Mesendoderm (in vitro differentiated cells): ENCODE results near the gene RALGAPA2.

Experiments used
- DNase-seq: peaks from one replicate; pipeline ENCODE4 v3.0.0; 2013
- H2AK5ac ChIP-seq: 2 replicates; pipeline ENCODE4 v1.6.1; 2013; ENCODE audit warnings: low read length, inconsistent platforms
- H2BK120ac ChIP-seq: 2 replicates; pipeline ENCODE4 v1.6.1; 2013; ENCODE audit warnings: low read depth, mild to moderate bottlenecking, low read length, moderate library complexity, mixed read lengths
- H2BK15ac ChIP-seq: replicated peaks from 2 replicates; pipeline ENCODE4 v1.6.1; 2013; ENCODE audit warnings: low read depth, mild to moderate bottlenecking, moderate library complexity
- H2BK5ac ChIP-seq: 2 replicates; pipeline ENCODE4 v1.6.1; 2013; ENCODE audit warnings: low read length, inconsistent platforms
- H3K18ac ChIP-seq: 2 replicates; pipeline ENCODE4 v1.6.1; 2013; ENCODE audit warnings: mild to moderate bottlenecking, low read length, mixed read lengths
- H3K23ac ChIP-seq: one replicate; pipeline ENCODE4 v1.6.1; 2013; ENCODE audit warnings: low read length
- H3K27ac ChIP-seq: 2 replicates; pipeline ENCODE4 v1.5.1; 2013; ENCODE audit warnings: low read depth, mild to moderate bottlenecking, inconsistent platforms, low read length, moderate library complexity
- H3K27me3 ChIP-seq: 2 replicates; pipeline ENCODE4 v1.6.1; 2013; ENCODE audit warnings: low read length, control low read depth, mild to moderate bottlenecking, inconsistent platforms; ENCODE audit not compliant: insufficient read depth, poor library complexity
- H3K36me3 ChIP-seq: 2 replicates; pipeline ENCODE4 v1.6.1; 2013; ENCODE audit warnings: low read length, inconsistent platforms; ENCODE audit not compliant: control insufficient read depth, insufficient read depth
- H3K4ac ChIP-seq: one replicate; pipeline ENCODE4 v1.6.1; 2013; ENCODE audit warnings: low read depth, mild to moderate bottlenecking, low read length, moderate library complexity
- H3K4me1 ChIP-seq: 2 replicates; pipeline ENCODE4 v1.6.1; 2013; ENCODE audit warnings: low read depth, low read length, inconsistent platforms; ENCODE audit not compliant: control insufficient read depth
- H3K4me2 ChIP-seq: 2 replicates; pipeline ENCODE4 v1.6.1; 2013; ENCODE audit warnings: low read length
- H3K4me3 ChIP-seq: 2 replicates; pipeline ENCODE4 v1.5.1; 2013; ENCODE audit warnings: mild to moderate bottlenecking, low read length
- H3K56ac ChIP-seq: one replicate; pipeline ENCODE4 v1.6.1; 2013; ENCODE audit warnings: low read length
- H3K79me1 ChIP-seq: 2 replicates; pipeline ENCODE4 v1.6.1; 2013; ENCODE audit warnings: low read length, inconsistent platforms
- H3K79me2 ChIP-seq: 2 replicates; pipeline ENCODE4 v1.6.1; 2013; ENCODE audit warnings: mild to moderate bottlenecking, low read length; ENCODE audit not compliant: control insufficient read depth, insufficient read depth
- H3K9ac ChIP-seq: 2 replicates; pipeline ENCODE4 v1.6.1; 2013; ENCODE audit warnings: low read length, inconsistent platforms
- H4K5ac ChIP-seq: one replicate; pipeline ENCODE4 v1.6.1; 2013; ENCODE audit warnings: low read length
- H4K8ac ChIP-seq: one replicate; pipeline ENCODE4 v1.6.1; 2013; ENCODE audit warnings: low read depth, mild to moderate bottlenecking, control low read depth, low read length, moderate library complexity
- WGBS: extraction: QIAGEN DNeasy Blood & Tissue Kit; methylation state at CpG from one replicate; pipeline ENCODE4 v1.1.7; 2013; ENCODE audit warnings: low lambda C conversion rate, missing lambda C conversion rate; ENCODE audit not compliant: insufficient coverage; ENCODE audit errors: extremely low coverage; 5-methylcytosine and 5-hydroxymethylcytosine counted together

Gene RALGAPA2

DNA sequence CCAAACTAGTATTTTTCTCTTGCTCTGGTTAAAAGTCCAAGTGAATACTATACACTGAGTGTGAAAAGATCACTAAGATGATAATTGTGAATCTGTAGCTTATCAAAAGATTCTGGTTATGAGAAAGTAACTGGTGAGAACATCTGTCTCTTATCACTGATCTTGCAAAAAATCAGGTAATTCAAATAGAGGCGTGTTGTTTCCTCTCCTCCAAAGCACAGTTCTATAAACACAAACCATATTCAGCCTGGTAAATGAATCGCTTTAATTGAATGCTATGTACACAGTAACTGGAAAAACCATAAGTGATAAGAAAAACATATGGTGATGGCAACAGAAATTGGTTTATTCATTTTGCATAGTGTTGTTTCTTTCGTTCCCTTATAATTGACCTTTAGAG lies 161.0 kb downstream of the RALGAPA2 start:
- Histone ChIP-seq H2BK120ac (no peak overlapping the region), H3K79me2 (no peaks in the 10 kb centered on the region), H3K4ac (no peak overlapping the region), H3K4me3 (no peak overlapping the region), H2BK15ac (no peak overlapping the region), H3K27me3 (no peaks in the 10 kb centered on the region), H4K5ac (no peak overlapping the region), H3K79me1 (no peaks in the 10 kb centered on the region), H3K56ac (no peak overlapping the region), H3K23ac (no peak overlapping the region), H3K9ac (no peak overlapping the region), H3K4me1 (no peaks in the 10 kb centered on the region), H3K27ac (no peak overlapping the region), H3K4me2 (no peak overlapping the region), H2AK5ac (no peak overlapping the region), H2BK5ac (no peak overlapping the region), H3K18ac (no peak overlapping the region), H4K8ac (no peak overlapping the region), H3K36me3 (no peaks in the 10 kb centered on the region)
- no CpG with 5 or more reads among the region's 3 CpGs for whole genome bisulfite sequencing
- no peak for DNase-seq

DNA sequence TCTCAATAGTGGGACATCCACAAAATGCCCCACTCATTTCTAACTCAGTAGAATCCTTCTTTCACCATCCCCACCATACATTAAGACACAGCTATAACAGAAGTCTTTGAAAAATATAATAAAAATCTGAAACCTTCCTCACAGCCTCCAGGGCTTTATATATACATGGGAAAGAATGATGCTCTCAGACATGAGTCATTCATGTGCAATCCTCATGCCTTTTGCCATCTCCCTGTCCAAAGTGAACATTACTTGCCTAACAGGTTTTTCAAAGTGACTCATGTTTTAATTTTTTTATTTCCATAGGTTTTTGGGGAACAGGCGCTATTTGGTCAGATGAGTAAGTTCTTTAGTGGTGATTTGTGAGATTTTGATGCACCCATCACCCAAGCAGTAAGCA lies 162.7 kb downstream of the RALGAPA2 start:
- H3K9ac ChIP-seq, result no peak overlapping the region
- no peak overlapping the region for H3K18ac ChIP-seq
- H3K36me3 ChIP-seq, result no peaks in the 10 kb centered on the region
- H2BK5ac ChIP-seq, result no peak overlapping the region
- H3K23ac ChIP-seq, result no peak overlapping the region
- WGBS, result no CpG with 5 or more reads among the region's 1 CpG
- no peaks in the 10 kb centered on the region for H3K79me1 ChIP-seq
- H3K27me3 ChIP-seq, result no peaks in the 10 kb centered on the region
- no peak overlapping the region for H2BK15ac ChIP-seq
- H3K79me2 ChIP-seq, result no peaks in the 10 kb centered on the region
- no peak overlapping the region for H4K5ac ChIP-seq
- no peak overlapping the region for H3K56ac ChIP-seq
- H3K27ac ChIP-seq, result no peak overlapping the region
- no peak overlapping the region for H2AK5ac ChIP-seq
- no peak overlapping the region for H3K4ac ChIP-seq
- H3K4me2 ChIP-seq, result no peak overlapping the region
- no peak overlapping the region for H4K8ac ChIP-seq
- H3K4me1 ChIP-seq, result no peaks in the 10 kb centered on the region
- no peak overlapping the region for H3K4me3 ChIP-seq
- H2BK120ac ChIP-seq, result no peak overlapping the region
- no peak for DNase-seq

DNA sequence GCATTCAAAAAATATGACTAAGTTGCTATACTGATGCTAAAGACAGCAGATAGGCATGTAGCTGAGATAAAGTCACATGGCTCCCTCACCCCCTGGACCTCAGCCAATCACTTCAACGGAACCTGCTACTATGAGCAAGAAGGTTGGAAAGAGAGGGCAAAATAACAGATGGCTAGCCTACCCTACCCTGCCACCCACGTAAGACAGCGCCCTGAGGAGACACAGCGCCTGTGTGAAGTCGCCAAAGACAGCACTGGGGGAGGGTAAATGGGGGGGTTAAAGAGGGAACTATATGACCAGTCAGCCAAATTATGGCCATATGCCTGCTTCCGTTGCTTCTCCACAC lies 163.2 kb downstream of the RALGAPA2 start:
- no peaks in the 10 kb centered on the region for H3K4me1 ChIP-seq
- no peak overlapping the region for H3K27ac ChIP-seq
- H3K27me3 ChIP-seq, result no peaks in the 10 kb centered on the region
- no peaks in the 10 kb centered on the region for H3K79me2 ChIP-seq
- no peak overlapping the region for H2BK120ac ChIP-seq
- no peak overlapping the region for H4K8ac ChIP-seq
- H2AK5ac ChIP-seq, result no peak overlapping the region
- no peaks in the 10 kb centered on the region for H3K79me1 ChIP-seq
- no peak overlapping the region for H3K23ac ChIP-seq
- H3K9ac ChIP-seq, result no peak overlapping the region
- no peak overlapping the region for H3K18ac ChIP-seq
- H3K4ac ChIP-seq, result no peak overlapping the region
- H2BK5ac ChIP-seq, result no peak overlapping the region
- no peak overlapping the region for H3K4me2 ChIP-seq
- H2BK15ac ChIP-seq, result no peak overlapping the region
- no CpG with 5 or more reads among the region's 6 CpGs for WGBS
- H3K4me3 ChIP-seq, result no peak overlapping the region
- no peak overlapping the region for H4K5ac ChIP-seq
- H3K56ac ChIP-seq, result no peak overlapping the region
- H3K36me3 ChIP-seq, result no peaks in the 10 kb centered on the region
- no peak for DNase-seq

DNA sequence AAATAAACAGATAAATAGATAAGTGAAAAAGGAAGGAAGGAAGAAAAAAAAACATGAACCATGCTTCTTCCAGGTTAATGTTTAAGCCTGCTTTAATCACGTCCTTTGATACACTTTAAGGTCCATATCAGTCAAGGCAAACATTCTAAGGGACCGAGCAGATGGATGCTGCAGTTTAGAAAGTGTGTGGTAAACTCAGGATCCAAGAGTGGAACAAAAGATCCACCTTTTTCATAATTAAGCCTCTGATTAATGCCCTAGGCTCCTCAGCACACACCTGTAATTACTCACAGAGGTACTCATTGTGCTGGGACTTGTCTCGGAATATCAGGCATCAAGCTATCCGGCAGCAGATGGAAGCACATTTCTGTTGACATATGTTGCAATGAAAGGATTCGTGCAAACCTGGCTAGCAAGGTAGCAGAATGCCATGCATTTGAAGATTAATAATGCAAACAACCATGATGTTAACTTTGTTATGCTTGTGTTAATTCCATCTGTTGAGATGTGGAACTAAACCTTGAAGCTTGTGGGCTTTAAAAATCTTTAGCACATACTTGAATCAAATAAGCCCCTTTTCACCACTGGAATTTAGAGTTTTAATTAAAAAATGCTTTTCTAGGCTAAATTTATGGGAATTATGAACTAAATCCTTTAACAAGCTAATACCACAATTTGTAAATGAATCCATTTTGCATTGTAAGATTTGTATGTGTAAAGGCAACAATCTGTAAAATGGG lies 163.7 kb downstream of the RALGAPA2 start:
- no CpG with 5 or more reads among the region's 5 CpGs for WGBS
- Histone ChIP-seq H3K36me3 (no peaks in the 10 kb centered on the region), H2BK15ac (no peak overlapping the region), H3K4me3 (no peak overlapping the region), H3K79me1 (no peaks in the 10 kb centered on the region), H3K4me1 (no peaks in the 10 kb centered on the region), H3K4me2 (no peak overlapping the region), H2BK5ac (no peak overlapping the region), H3K18ac (no peak overlapping the region), H3K27ac (no peak overlapping the region), H2BK120ac (no peak overlapping the region), H3K4ac (no peak overlapping the region), H3K27me3 (no peaks in the 10 kb centered on the region), H3K9ac (no peak overlapping the region), H4K8ac (no peak overlapping the region), H3K79me2 (no peaks in the 10 kb centered on the region), H2AK5ac (no peak overlapping the region), H4K5ac (no peak overlapping the region), H3K56ac (no peak overlapping the region), H3K23ac (no peak overlapping the region)
- DNase-seq, result no peak

DNA sequence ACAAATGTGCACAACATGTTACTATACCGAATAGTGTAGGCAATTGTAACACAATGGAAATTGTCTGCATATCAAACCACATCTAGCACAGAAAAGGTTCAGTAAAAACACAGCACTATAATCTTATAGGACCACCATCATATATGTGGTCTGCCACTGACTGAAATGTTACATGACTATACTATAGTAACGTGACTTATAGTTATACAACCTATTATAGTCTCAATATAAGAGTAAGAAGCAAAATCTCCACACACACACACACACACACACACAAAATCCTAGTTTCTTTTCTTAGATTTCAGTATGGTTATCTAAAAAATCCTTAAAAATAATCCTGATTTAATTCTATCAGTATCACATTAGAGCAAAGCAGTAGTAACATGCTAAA lies 164.6 kb downstream of the RALGAPA2 start:
- no peak for DNase-seq
- Histone ChIP-seq H3K27me3 (no peaks in the 10 kb centered on the region), H3K18ac (no peak overlapping the region), H3K4ac (no peak overlapping the region), H2AK5ac (no peak overlapping the region), H2BK120ac (no peak overlapping the region), H2BK5ac (no peak overlapping the region), H3K4me1 (no peaks in the 10 kb centered on the region), H4K5ac (no peak overlapping the region), H3K9ac (no peak overlapping the region), H4K8ac (no peak overlapping the region), H3K27ac (no peak overlapping the region), H3K4me3 (no peak overlapping the region), H3K36me3 (no peaks in the 10 kb centered on the region), H3K79me2 (no peaks in the 10 kb centered on the region), H3K56ac (no peak overlapping the region), H3K4me2 (no peak overlapping the region), H3K23ac (no peak overlapping the region), H3K79me1 (no peaks in the 10 kb centered on the region), H2BK15ac (no peak overlapping the region)
- no CpG with 5 or more reads among the region's 2 CpGs for WGBS

DNA sequence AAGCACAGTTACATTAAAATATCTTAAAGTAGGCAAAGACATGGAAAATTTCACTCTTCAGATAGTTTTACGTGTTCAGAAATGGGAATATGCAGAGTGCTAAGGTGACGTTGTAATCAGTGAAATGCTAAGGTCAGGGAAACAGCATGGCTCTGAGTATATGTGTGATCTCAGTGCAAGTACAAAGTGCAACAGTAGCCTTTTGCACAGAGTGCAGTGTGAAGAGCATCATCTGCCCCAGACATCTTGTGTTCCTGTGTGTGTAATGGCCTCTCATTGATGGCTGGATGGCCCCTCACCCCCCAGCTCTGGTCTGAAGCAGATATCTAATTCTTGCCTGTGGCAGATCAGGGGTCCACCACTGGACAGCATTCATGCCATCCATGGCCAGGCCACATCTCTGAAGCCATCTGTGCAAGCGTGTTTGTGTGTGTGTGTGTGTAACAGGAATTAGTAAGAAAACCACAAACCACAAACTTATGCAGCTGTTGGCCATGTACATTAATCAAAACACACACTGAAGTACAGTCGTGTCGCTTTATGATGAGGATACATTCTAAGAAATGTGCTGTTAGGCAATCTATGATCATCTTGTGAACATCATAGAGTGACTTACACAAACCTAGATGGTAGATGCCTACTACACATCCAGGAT lies 165.1 kb downstream of the RALGAPA2 start:
- no peak overlapping the region for H2AK5ac ChIP-seq
- H2BK120ac ChIP-seq, result no peak overlapping the region
- H3K4me3 ChIP-seq, result no peak overlapping the region
- no CpG with 5 or more reads among the region's 5 CpGs for WGBS
- no peak for DNase-seq
- H3K23ac ChIP-seq, result no peak overlapping the region
- no peak overlapping the region for H3K4ac ChIP-seq
- no peak overlapping the region for H3K18ac ChIP-seq
- H3K4me2 ChIP-seq, result no peak overlapping the region
- no peak overlapping the region for H3K27ac ChIP-seq
- no peak overlapping the region for H2BK5ac ChIP-seq
- H4K8ac ChIP-seq, result no peak overlapping the region
- no peaks in the 10 kb centered on the region for H3K79me1 ChIP-seq
- no peaks in the 10 kb centered on the region for H3K79me2 ChIP-seq
- no peak overlapping the region for H4K5ac ChIP-seq
- no peak overlapping the region for H3K9ac ChIP-seq
- no peak overlapping the region for H2BK15ac ChIP-seq
- H3K27me3 ChIP-seq, result no peaks in the 10 kb centered on the region
- no peaks in the 10 kb centered on the region for H3K36me3 ChIP-seq
- no peak overlapping the region for H3K56ac ChIP-seq
- no peaks in the 10 kb centered on the region for H3K4me1 ChIP-seq
